Measurements from ENCODE around the gene SLC39A9. TPM values are rescaled to one million over a fixed set of nuclear protein-coding genes. Genes with fewer than 3 reads are reported as not detected.

The SLC39A9 gene
- total RNA-seq, 1 experiment from 2014 or later: 39.8 TPM

DNA sequence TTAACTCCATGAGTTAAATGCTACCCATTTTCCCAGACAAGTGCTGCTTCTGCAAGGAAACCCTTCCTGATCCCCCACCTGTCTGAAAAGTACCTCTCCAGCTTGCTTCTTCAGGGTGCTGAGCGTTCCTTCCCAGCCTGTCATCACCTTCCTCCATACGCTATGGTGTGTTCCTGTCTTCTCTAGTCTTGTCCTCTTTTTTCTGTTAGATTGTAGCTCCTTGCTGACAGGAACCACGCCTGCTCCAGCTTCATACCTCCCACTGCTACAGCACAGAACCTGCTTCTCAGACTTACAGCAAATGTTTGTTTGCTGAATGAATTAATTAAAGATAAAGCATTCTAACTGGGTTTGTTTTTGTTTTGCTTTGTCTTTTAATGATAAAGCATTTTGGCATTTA, 39.5 kb upstream of the SLC39A9 start:
- Histone ChIP-seq H3K4me1 (ENCODE audit: insufficient read depth, low read length) (no peaks in the 10 kb centered on the region), H4K5ac (ENCODE audit: insufficient read length, low read depth, low read length) (no peak overlapping the region), H3K23ac (ENCODE audit: insufficient read length, low read depth, low read length) (no peak overlapping the region), H3K27me3 (ENCODE audit: insufficient read depth, low read length) (no peaks in the 10 kb centered on the region), H3K9me3 (ENCODE audit: control insufficient read depth, low read depth, low read length) (no peaks in the 10 kb centered on the region), H3K79me2 (ENCODE audit: insufficient read depth, low read length) (no peaks in the 10 kb centered on the region), H2BK12ac (ENCODE audit: insufficient read length, low read depth, low read length) (no peak overlapping the region), H3K4ac (ENCODE audit: low read depth, low read length) (no peak overlapping the region), H3K4me2 (ENCODE audit: insufficient read depth, insufficient read length, low read length) (no peak overlapping the region), H2BK5ac (ENCODE audit: insufficient read length, low read length) (no peak overlapping the region), H4K20me1 (ENCODE audit: control insufficient read depth, insufficient read depth, insufficient read length) (no peaks in the 10 kb centered on the region), H3K56ac (ENCODE audit: insufficient read length, low read depth, low read length) (no peak overlapping the region), H2BK20ac (ENCODE audit: low read depth, low read length, poor library complexity, severe bottlenecking) (no peak overlapping the region), H3T11ph (ENCODE audit: low read length) (no peak overlapping the region), H3K18ac (ENCODE audit: insufficient read length, low read depth, low read length) (no peak overlapping the region), H4K91ac (ENCODE audit: insufficient read length, low read depth, low read length) (no peak overlapping the region), H3K14ac (ENCODE audit: insufficient read depth, low read length) (no peak overlapping the region), H4K8ac (replicated peaks; ENCODE audit: insufficient read length, low read depth, low read length) (no peak overlapping the region), H3K9ac (ENCODE audit: extremely low read depth, insufficient read length, low read length) (no peak overlapping the region), H3K79me1 (ENCODE audit: insufficient read depth, low read depth, low read length, poor library complexity, severe bottlenecking) (no peaks in the 10 kb centered on the region), H2BK120ac (ENCODE audit: low read depth, low read length, poor library complexity, severe bottlenecking) (no peak overlapping the region), H2AFZ (ENCODE audit: low read length) (no peak overlapping the region), H2BK15ac (ENCODE audit: low read depth, low read length) (no peak overlapping the region), H2AK5ac (ENCODE audit: insufficient read length, low read length) (no peak overlapping the region), H3K23me2 (ENCODE audit: insufficient read length, low read depth, low read length, poor library complexity, severe bottlenecking) (no peaks in the 10 kb centered on the region), H3K27ac (ENCODE audit: insufficient read length, low read depth, low read length) (no peak overlapping the region)
- H3K9me3 Mint-ChIP-seq: no peaks in the 10 kb centered on the region
- no peak overlapping the region for H3K4me3 Mint-ChIP-seq
- no peaks in the 10 kb centered on the region; the same call in 1 of the 2 replicates for H3K27me3 Mint-ChIP-seq (ENCODE audit: low read depth)
- DNase-seq: no peak
- H3K4me1 Mint-ChIP-seq: peaks cover 0 to 4% of the 10 kb centered on the region in 2 experiments; a peak in 3 of 4 replicates
- H3K27ac Mint-ChIP-seq: no peak overlapping the region; a peak in 1 of 7 replicates
- TF ChIP-seq, protein P1, sequence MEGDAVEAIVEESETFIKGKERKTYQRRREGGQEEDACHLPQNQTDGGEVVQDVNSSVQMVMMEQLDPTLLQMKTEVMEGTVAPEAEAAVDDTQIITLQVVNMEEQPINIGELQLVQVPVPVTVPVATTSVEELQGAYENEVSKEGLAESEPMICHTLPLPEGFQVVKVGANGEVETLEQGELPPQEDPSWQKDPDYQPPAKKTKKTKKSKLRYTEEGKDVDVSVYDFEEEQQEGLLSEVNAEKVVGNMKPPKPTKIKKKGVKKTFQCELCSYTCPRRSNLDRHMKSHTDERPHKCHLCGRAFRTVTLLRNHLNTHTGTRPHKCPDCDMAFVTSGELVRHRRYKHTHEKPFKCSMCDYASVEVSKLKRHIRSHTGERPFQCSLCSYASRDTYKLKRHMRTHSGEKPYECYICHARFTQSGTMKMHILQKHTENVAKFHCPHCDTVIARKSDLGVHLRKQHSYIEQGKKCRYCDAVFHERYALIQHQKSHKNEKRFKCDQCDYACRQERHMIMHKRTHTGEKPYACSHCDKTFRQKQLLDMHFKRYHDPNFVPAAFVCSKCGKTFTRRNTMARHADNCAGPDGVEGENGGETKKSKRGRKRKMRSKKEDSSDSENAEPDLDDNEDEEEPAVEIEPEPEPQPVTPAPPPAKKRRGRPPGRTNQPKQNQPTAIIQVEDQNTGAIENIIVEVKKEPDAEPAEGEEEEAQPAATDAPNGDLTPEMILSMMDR (conservative IDR thresholded peaks at IDR 0.05): no peak
- no peaks in the 10 kb centered on the region for H3K36me3 Mint-ChIP-seq (ENCODE audit: insufficient read depth in 1 of 3, low read depth in 3 of 3)
- WGBS (ENCODE audit: extremely low coverage, insufficient read length, low lambda C conversion rate): no CpG with 5 or more reads among the region's 3 CpGs
